ENCODE results near the gene NAALADL2.

GRCh38 chr3:175432376-175433025 lies 573.4 kb downstream of the NAALADL2 start:
- TF ChIP-seq CTCF (IDR thresholded peaks at IDR 0.05), result no peak
- no peak for TF ChIP-seq POLR2A (IDR thresholded peaks at IDR 0.05)

All from uterus (tissue), 2 donors.